Lower lobe of right lung (tissue), 2 donors: Measurements from ENCODE around the gene ELF1. TPM values are rescaled to one million over a fixed set of nuclear protein-coding genes. Genes with fewer than 3 reads are reported as not detected.

Source experiments
- ATAC-seq, 2 donors: fragments of 200-7000 bp; cut with Tn5 transposase; one replicate each; pipeline ENCODE4 v1.9.1; 2020 to 2022; ENCODE audit warnings: mild to moderate bottlenecking in 2 of 2, moderate library complexity in 2 of 2
- DNase-seq: peaks from one replicate; pipeline ENCODE4 v3.0.0-alpha.2; 2020
- H3K27ac ChIP-seq: fragments of 200-600 bp; one replicate; pipeline ENCODE4 v1.8.0; 2022
- H3K27me3 ChIP-seq: fragments of 200-600 bp; one replicate; pipeline ENCODE4 v1.8.0; 2022; ENCODE audit warnings: low read depth
- H3K36me3 ChIP-seq: fragments of 200-600 bp; one replicate; pipeline ENCODE4 v1.8.0; 2022; ENCODE audit warnings: mild to moderate bottlenecking
- H3K4me1 ChIP-seq: fragments of 200-600 bp; one replicate; pipeline ENCODE4 v1.8.0; 2022
- H3K4me3 ChIP-seq: fragments of 200-600 bp; one replicate; pipeline ENCODE4 v1.8.0; 2022; ENCODE audit warnings: mild to moderate bottlenecking
- H3K9me3 ChIP-seq: fragments of 200-600 bp; one replicate; pipeline ENCODE4 v1.8.0; 2022
- intact Hi-C: fragments of 100-400 bp; cut with DNase I; formaldehyde crosslinking; loops from one replicate; pipeline ENCODE4 v1.11.0; 2022
- total RNA-seq: library from RNA; stranded (reverse); fragmentation: NEBNext Ultra II Directional; extraction: Animal tissue kit (Norgen Biotek cat#: 25700); gene quantifications from one replicate; pipeline ENCODE4 v1.2.1, GENCODE V29; 2021
- TF ChIP-seq, protein P1 (sequence below): fragments of 200-600 bp; IDR thresholded peaks from one replicate; pipeline ENCODE4 v1.8.0; 2022; ENCODE audit warnings: antibody characterized with exemption, mild to moderate bottlenecking
- donor health status: DM: no; HTN: yes; CAD: no; lungs with severe emphysema.

Gene ELF1
- total RNA-seq, 1 donor from 2014 or later = 98.1 TPM

DNA sequence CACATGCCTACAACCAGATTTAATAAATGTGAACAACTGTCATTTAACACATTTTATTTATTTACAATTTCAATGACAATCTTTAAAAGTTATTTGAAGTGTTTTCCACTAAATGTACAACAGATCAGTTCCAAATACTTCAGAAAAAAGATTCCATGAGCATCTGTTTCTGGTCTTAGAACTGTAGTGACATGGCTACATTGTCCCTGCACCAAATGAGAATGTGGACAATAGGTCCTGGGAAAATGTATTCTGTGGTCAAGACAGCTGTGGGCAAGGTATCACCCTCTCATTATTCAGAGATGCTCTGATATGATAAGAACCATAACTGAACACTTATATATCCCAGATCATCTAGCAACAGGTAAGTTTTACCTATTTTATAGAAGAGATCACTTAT lies 43.7 kb downstream of the ELF1 start:
- peaks cover 8% of the 10 kb centered on the region for H3K36me3 ChIP-seq
- no peaks in the 10 kb centered on the region for H3K27me3 ChIP-seq
- H3K27ac ChIP-seq = no peak overlapping the region
- no peaks in the 10 kb centered on the region for H3K9me3 ChIP-seq
- intact Hi-C loops = no loop called here
- DNase-seq (no peak), ATAC-seq (no peak)
- peaks cover 96% of the 10 kb centered on the region for H3K4me1 ChIP-seq
- H3K4me3 ChIP-seq = no peak overlapping the region
- TF ChIP-seq, protein P1, sequence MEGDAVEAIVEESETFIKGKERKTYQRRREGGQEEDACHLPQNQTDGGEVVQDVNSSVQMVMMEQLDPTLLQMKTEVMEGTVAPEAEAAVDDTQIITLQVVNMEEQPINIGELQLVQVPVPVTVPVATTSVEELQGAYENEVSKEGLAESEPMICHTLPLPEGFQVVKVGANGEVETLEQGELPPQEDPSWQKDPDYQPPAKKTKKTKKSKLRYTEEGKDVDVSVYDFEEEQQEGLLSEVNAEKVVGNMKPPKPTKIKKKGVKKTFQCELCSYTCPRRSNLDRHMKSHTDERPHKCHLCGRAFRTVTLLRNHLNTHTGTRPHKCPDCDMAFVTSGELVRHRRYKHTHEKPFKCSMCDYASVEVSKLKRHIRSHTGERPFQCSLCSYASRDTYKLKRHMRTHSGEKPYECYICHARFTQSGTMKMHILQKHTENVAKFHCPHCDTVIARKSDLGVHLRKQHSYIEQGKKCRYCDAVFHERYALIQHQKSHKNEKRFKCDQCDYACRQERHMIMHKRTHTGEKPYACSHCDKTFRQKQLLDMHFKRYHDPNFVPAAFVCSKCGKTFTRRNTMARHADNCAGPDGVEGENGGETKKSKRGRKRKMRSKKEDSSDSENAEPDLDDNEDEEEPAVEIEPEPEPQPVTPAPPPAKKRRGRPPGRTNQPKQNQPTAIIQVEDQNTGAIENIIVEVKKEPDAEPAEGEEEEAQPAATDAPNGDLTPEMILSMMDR = no peak

DNA sequence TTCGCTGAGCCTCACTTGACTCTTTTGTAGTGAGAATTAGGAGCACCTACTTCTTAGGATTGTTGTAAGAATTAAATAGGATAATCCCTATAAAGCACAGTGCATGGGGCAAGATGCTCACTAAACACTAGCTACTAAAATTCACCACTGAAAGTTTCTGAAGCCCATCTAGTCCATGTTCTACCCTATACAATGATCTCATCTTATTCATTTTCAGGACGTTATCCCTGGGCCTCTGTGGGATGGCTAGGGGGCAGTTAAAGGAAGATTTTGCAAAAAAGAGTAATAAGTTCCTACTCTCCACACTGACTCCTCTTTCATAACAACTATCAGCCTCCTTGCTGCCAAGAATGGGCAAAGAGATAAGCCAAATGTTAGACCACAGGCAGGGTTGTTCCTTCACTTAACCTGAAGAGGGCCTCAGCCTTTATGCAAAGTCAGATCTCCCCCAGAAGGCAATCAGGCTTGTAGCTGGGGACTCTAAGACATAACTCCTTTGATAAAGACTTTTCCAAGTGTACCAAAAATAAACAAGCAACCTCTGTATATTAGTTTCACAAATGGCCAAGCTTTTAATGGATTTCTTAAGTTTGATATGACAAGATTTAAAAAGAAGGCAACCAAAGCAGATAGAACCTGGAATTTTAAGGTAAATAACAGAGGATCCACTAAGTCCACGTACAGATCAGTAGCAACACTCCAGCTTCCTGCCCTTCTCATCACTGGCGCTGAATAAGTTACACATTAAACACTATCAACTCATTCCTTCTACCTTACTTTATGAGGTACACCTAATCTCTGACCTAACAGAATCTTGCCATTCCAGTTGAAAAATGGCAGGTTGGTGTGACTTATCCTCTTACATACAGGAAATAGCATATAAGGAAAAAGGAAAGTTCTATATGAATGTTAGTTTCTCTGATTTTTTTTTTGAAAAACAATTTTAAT lies 44.4 kb downstream of the ELF1 start:
- no peak for DNase-seq
- H3K4me3 ChIP-seq = no peak overlapping the region
- peak; percentile 77 to 83 for ATAC-seq
- H3K4me1 ChIP-seq = peaks cover 96% of the 10 kb centered on the region
- H3K27ac ChIP-seq = no peak overlapping the region
- no peaks in the 10 kb centered on the region for H3K9me3 ChIP-seq
- TF ChIP-seq, protein P1 = peak; percentile 48
- peaks cover 8% of the 10 kb centered on the region for H3K36me3 ChIP-seq
- intact Hi-C loops = no loop called here
- H3K27me3 ChIP-seq = no peaks in the 10 kb centered on the region

DNA sequence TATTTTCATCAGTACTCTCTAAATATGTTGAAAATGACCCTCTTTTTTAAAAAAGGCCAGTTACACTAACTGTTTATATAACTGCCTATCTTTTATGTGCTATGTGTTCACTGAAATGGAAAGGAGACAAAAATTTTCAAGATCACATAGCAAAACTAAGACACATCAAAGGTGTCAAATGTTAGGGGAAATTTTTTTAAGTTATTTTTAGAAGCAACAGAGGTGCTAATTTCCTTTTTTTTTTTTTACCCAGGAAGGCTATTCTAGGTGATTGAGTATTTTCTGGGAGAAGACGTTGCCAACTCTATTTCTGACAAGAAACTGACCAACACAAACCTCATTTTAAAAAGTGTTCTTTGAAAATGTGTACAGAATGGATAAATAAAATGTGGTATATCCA lies 45.7 kb downstream of the ELF1 start:
- ATAC-seq (no peak), DNase-seq (no peak)
- intact Hi-C loops = no loop called here
- H3K9me3 ChIP-seq = no peaks in the 10 kb centered on the region
- H3K4me3 ChIP-seq = no peak overlapping the region
- peaks cover 8% of the 10 kb centered on the region for H3K36me3 ChIP-seq
- peaks cover 98% of the 10 kb centered on the region for H3K4me1 ChIP-seq
- TF ChIP-seq, protein P1 = no peak
- no peaks in the 10 kb centered on the region for H3K27me3 ChIP-seq
- no peak overlapping the region for H3K27ac ChIP-seq

DNA sequence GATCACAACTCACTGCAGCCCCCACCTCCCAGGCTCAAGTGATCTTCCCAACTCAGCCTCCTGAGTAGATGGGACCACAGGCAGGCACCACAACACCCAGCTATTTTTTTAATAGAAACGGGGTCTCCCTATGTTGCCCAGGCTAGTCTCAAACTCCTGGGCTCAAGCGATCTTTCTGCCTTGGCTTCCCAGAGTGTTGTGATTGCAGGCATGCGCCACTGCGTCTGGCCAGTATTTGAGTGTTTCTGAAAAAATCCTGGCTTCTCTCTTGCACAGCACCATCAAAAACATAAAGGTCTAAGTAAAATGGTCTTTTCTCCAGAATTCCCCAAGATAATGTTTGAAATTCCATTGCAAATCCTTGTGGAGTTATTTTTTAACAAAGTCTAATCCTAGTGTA lies 47.8 kb downstream of the ELF1 start:
- intact Hi-C loops = no loop called here
- Histone ChIP-seq H3K27me3 (no peaks in the 10 kb centered on the region), H3K4me1 (peaks cover 100% of the 10 kb centered on the region), H3K4me3 (no peak overlapping the region), H3K27ac (no peak overlapping the region), H3K9me3 (no peaks in the 10 kb centered on the region), H3K36me3 (peaks cover 4% of the 10 kb centered on the region)
- ATAC-seq (no peak), DNase-seq (no peak)
- TF ChIP-seq, protein P1 = no peak

DNA sequence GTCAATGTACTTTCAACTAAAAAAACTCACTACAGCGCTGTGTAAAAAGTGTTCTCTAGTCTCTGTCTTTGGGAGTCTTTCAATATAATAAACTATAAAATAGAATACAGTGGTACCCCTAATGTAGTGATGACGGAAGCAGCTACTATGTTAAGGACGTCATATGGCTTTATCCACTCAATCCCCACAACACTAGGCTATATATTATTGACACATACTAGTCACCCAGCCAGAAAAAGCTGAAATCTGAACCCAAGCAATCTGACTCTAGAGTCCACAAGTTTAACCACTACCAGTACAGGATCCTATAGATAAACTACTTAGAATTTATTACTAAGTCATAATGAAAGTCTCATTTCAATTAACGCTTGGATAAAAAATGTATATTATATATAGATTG lies 48.3 kb downstream of the ELF1 start:
- intact Hi-C loops = no loop called here
- no peak for ATAC-seq
- TF ChIP-seq, protein P1 = no peak
- Histone ChIP-seq H3K27me3 (no peaks in the 10 kb centered on the region), H3K27ac (no peak overlapping the region), H3K4me1 (peaks cover 100% of the 10 kb centered on the region), H3K9me3 (no peaks in the 10 kb centered on the region), H3K36me3 (no peaks in the 10 kb centered on the region), H3K4me3 (no peak overlapping the region)
- no peak for DNase-seq
